WTC11 (cell line): ENCODE measurements around the gene LLGL2.

Experiments used
- CREM ChIP-seq: sonication (generic); formaldehyde crosslinking; IDR thresholded peaks from 2 replicates; pipeline ENCODE4 v1.8.1; 2022; ENCODE audit warnings: mild to moderate bottlenecking, missing genetic modification reagents, moderate library complexity
- CTCF ChIP-seq: fragments of 200-600 bp; IDR thresholded peaks from 2 replicates; pipeline ENCODE4 v1.8.0; 2022; ENCODE audit warnings: antibody characterized with exemption
- E2F5 ChIP-seq: sonication (generic); formaldehyde crosslinking; IDR thresholded peaks from 2 replicates; pipeline ENCODE4 v1.8.1; 2022; ENCODE audit warnings: mild to moderate bottlenecking, moderate library complexity, missing genetic modification reagents
- ESRRA ChIP-seq: sonication (generic); formaldehyde crosslinking; IDR thresholded peaks from 2 replicates; pipeline ENCODE4 v1.8.1; 2022; ENCODE audit warnings: mild to moderate bottlenecking, missing genetic modification reagents, borderline replicate concordance
- GTF2I ChIP-seq: fragments of 250-450 bp; sonication (Bioruptor Pico); conservative IDR thresholded peaks from 2 replicates; pipeline ENCODE4 v1.4.0; 2021; ENCODE audit warnings: mild to moderate bottlenecking
- IRF1 ChIP-seq: sonication (generic); formaldehyde crosslinking; IDR thresholded peaks from 2 replicates; pipeline ENCODE4 v1.8.0; 2023; ENCODE audit warnings: missing genetic modification reagents
- NFYB ChIP-seq: sonication (generic); formaldehyde crosslinking; conservative IDR thresholded peaks from 2 replicates; pipeline ENCODE4 v1.8.0; 2022; ENCODE audit warnings: low read depth, missing genetic modification reagents
- SMAD4 ChIP-seq: sonication (generic); formaldehyde crosslinking; IDR thresholded peaks from 2 replicates; pipeline ENCODE4 v1.8.0; 2022; ENCODE audit warnings: mild to moderate bottlenecking, missing genetic modification reagents
- SP1 ChIP-seq: sonication (generic); formaldehyde crosslinking; conservative IDR thresholded peaks from 2 replicates; pipeline ENCODE4 v1.8.1; 2022; ENCODE audit warnings: missing genetic modification reagents
- TCF7 ChIP-seq: sonication (generic); formaldehyde crosslinking; IDR thresholded peaks from 2 replicates; pipeline ENCODE4 v1.8.0; 2022; ENCODE audit warnings: mild to moderate bottlenecking, low read depth, missing genetic modification reagents, moderate library complexity
- ZNF263 ChIP-seq: sonication (generic); formaldehyde crosslinking; IDR thresholded peaks from 2 replicates; pipeline ENCODE4 v1.8.1; 2022; ENCODE audit warnings: low read depth, mild to moderate bottlenecking, moderate library complexity, missing genetic modification reagents
- TF ChIP-seq, protein P1 (sequence below): sonication (generic); formaldehyde crosslinking; IDR thresholded peaks from 2 replicates; pipeline ENCODE4 v1.8.0; 2022; ENCODE audit warnings: mild to moderate bottlenecking, missing genetic modification reagents
- TF ChIP-seq, protein P2 (sequence below): sonication (generic); formaldehyde crosslinking; conservative IDR thresholded peaks from 2 replicates; pipeline ENCODE4 v1.8.1; 2022; ENCODE audit warnings: mild to moderate bottlenecking, missing genetic modification reagents
- TF ChIP-seq, protein P3 (sequence below): sonication (generic); formaldehyde crosslinking; IDR thresholded peaks from 2 replicates; pipeline ENCODE4 v1.8.0; 2022; ENCODE audit warnings: mild to moderate bottlenecking, missing genetic modification reagents

GRCh38 chr17:75504347-75505151 is 20.9 kb upstream of the LLGL2 start:
- no peak; the same call in 1 of the 2 replicates for TF ChIP-seq CTCF
- TF ChIP-seq SMAD4 = no peak
- no peak for TF ChIP-seq CREM
- TF ChIP-seq SP1 (CRISPR knock-in tag) = no peak
- TF ChIP-seq ZNF263 (CRISPR knock-in tag) = no peak
- no peak for TF ChIP-seq E2F5 (CRISPR knock-in tag)
- TF ChIP-seq NFYB (CRISPR knock-in tag) = no peak
- TF ChIP-seq, protein P1, sequence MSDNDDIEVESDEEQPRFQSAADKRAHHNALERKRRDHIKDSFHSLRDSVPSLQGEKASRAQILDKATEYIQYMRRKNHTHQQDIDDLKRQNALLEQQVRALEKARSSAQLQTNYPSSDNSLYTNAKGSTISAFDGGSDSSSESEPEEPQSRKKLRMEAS (CRISPR knock-in tag) = no peak
- no peak for TF ChIP-seq ESRRA (CRISPR knock-in tag)
- TF ChIP-seq IRF1 = no peak
- no peak for TF ChIP-seq GTF2I (CRISPR knock-in tag)
- no peak for TF ChIP-seq TCF7 (CRISPR knock-in tag)
- TF ChIP-seq, protein P2, sequence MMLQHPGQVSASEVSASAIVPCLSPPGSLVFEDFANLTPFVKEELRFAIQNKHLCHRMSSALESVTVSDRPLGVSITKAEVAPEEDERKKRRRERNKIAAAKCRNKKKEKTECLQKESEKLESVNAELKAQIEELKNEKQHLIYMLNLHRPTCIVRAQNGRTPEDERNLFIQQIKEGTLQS (CRISPR knock-in tag) = no peak
- TF ChIP-seq, protein P3, sequence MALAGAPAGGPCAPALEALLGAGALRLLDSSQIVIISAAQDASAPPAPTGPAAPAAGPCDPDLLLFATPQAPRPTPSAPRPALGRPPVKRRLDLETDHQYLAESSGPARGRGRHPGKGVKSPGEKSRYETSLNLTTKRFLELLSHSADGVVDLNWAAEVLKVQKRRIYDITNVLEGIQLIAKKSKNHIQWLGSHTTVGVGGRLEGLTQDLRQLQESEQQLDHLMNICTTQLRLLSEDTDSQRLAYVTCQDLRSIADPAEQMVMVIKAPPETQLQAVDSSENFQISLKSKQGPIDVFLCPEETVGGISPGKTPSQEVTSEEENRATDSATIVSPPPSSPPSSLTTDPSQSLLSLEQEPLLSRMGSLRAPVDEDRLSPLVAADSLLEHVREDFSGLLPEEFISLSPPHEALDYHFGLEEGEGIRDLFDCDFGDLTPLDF (CRISPR knock-in tag) = no peak
